Activated naive CD8-positive, alpha-beta T cell treated with anti-CD3 and anti-CD28 coated beads, Interleukin-2, amount 50 U/mL, for 24 hours (primary cell): ENCODE measurements around the gene ZNF496.
"Not testable (repeated sequence)": the region's sequence is repeated elsewhere in the genome, so short reads cannot be mapped to it uniquely, and the experiment has no call there.

Experiments
- ATAC-seq: fragments of 150-1000 bp; cut with Tn5 transposase; one replicate; pipeline ENCODE4 v1.10.0; 2021
- DNase-seq: peaks from one replicate; pipeline ENCODE4 v3.0.0; 2021
- H3K27ac Mint-ChIP-seq: one replicate; pipeline ENCODE4 v1.8.0; 2021; ENCODE audit warnings: mild to moderate bottlenecking, mixed read lengths
- H3K27me3 Mint-ChIP-seq: one replicate; pipeline ENCODE4 v1.8.0; 2021; ENCODE audit warnings: mixed read lengths
- H3K36me3 Mint-ChIP-seq: one replicate; pipeline ENCODE4 v1.8.0; 2021; ENCODE audit warnings: low read depth, mixed read lengths
- H3K4me1 Mint-ChIP-seq: one replicate; pipeline ENCODE4 v1.8.0; 2021; ENCODE audit warnings: mixed read lengths
- H3K4me3 Mint-ChIP-seq: one replicate; pipeline ENCODE4 v1.8.0; 2021; ENCODE audit warnings: mild to moderate bottlenecking, moderate library complexity, mixed read lengths
- H3K9me3 Mint-ChIP-seq: one replicate; pipeline ENCODE4 v1.8.0; 2021; ENCODE audit warnings: mixed read lengths

The ZNF496 gene

GRCh38 chr1:247365023-247365422 is 33.4 kb upstream of the ZNF496 start:
- Mint-ChIP-seq H3K9me3 (peaks cover 5% of the 10 kb centered on the region), H3K27ac (no peak overlapping the region), H3K36me3 (no peaks in the 10 kb centered on the region), H3K27me3 (peaks cover 39% of the 10 kb centered on the region), H3K4me1 (peaks cover 5% of the 10 kb centered on the region), H3K4me3 (no peak overlapping the region)
- ATAC-seq (no peak), DNase-seq (no peak)

GRCh38 chr1:247363000-247363399 is 31.3 kb upstream of the ZNF496 start:
- not testable (repeated sequence) for H3K4me1 Mint-ChIP-seq, H3K4me3 Mint-ChIP-seq, H3K27ac Mint-ChIP-seq, ATAC-seq, H3K9me3 Mint-ChIP-seq, DNase-seq, H3K36me3 Mint-ChIP-seq
- peaks cover 45% of the 10 kb centered on the region for H3K27me3 Mint-ChIP-seq

GRCh38 chr1:247362153-247362552 is 30.5 kb upstream of the ZNF496 start:
- H3K27me3 Mint-ChIP-seq = peaks cover 46% of the 10 kb centered on the region
- ATAC-seq (no peak), DNase-seq (no peak)
- peaks cover 9% of the 10 kb centered on the region for H3K4me1 Mint-ChIP-seq
- H3K9me3 Mint-ChIP-seq = peaks cover 5% of the 10 kb centered on the region
- H3K4me3 Mint-ChIP-seq = no peak overlapping the region
- no peaks in the 10 kb centered on the region for H3K36me3 Mint-ChIP-seq
- H3K27ac Mint-ChIP-seq = no peak overlapping the region

- Mint-ChIP-seq H3K27me3 (peaks cover 42% of the 10 kb centered on the region), H3K27ac (no peak overlapping the region)
Measured at GRCh38 chr1:247360991-247361731, 29.5 kb upstream of the ZNF496 start.

GRCh38 chr1:247360116-247360898 is 28.6 kb upstream of the ZNF496 start:
- no peak for ATAC-seq
- H3K4me3 Mint-ChIP-seq = no peak overlapping the region
- H3K27me3 Mint-ChIP-seq = peaks cover 39% of the 10 kb centered on the region

More at GRCh38 chr1:247360991-247361731, 29.5 kb upstream of the ZNF496 start:
- peaks cover 5% of the 10 kb centered on the region for H3K9me3 Mint-ChIP-seq
- no peaks in the 10 kb centered on the region for H3K36me3 Mint-ChIP-seq
- peaks cover 9% of the 10 kb centered on the region for H3K4me1 Mint-ChIP-seq
- H3K4me3 Mint-ChIP-seq = no peak overlapping the region
- ATAC-seq (no peak), DNase-seq (no peak)

GRCh38 chr1:247359559-247359958 is 27.9 kb upstream of the ZNF496 start:
- ATAC-seq = no peak
- H3K36me3 Mint-ChIP-seq = no peaks in the 10 kb centered on the region
- H3K27me3 Mint-ChIP-seq = peaks cover 35% of the 10 kb centered on the region
- peaks cover 9% of the 10 kb centered on the region for H3K4me1 Mint-ChIP-seq
- H3K27ac Mint-ChIP-seq = no peak overlapping the region
- no peaks in the 10 kb centered on the region for H3K9me3 Mint-ChIP-seq
- DNase-seq = no peak
- no peak overlapping the region for H3K4me3 Mint-ChIP-seq

More at GRCh38 chr1:247360116-247360898, 28.6 kb upstream of the ZNF496 start:
- no peak for DNase-seq
- Mint-ChIP-seq H3K36me3 (no peaks in the 10 kb centered on the region), H3K4me1 (peaks cover 9% of the 10 kb centered on the region), H3K27ac (no peak overlapping the region), H3K9me3 (peaks cover 4% of the 10 kb centered on the region)

GRCh38 chr1:247358920-247359319 is 27.3 kb upstream of the ZNF496 start:
- peaks cover 9% of the 10 kb centered on the region for H3K4me1 Mint-ChIP-seq
- DNase-seq = no peak
- H3K4me3 Mint-ChIP-seq = no peak overlapping the region
- H3K27me3 Mint-ChIP-seq = peaks cover 36% of the 10 kb centered on the region
- no peaks in the 10 kb centered on the region for H3K36me3 Mint-ChIP-seq
- no peak overlapping the region for H3K27ac Mint-ChIP-seq
- no peaks in the 10 kb centered on the region for H3K9me3 Mint-ChIP-seq
- ATAC-seq = no peak

GRCh38 chr1:247357781-247358211 is 26.1 kb upstream of the ZNF496 start:
- ATAC-seq = peak; percentile 38
- H3K4me3 Mint-ChIP-seq = no peak overlapping the region
- H3K4me1 Mint-ChIP-seq = peaks cover 9% of the 10 kb centered on the region

GRCh38 chr1:247357052-247357780 is 25.5 kb upstream of the ZNF496 start:
- Mint-ChIP-seq H3K4me1 (peaks cover 9% of the 10 kb centered on the region), H3K9me3 (no peaks in the 10 kb centered on the region), H3K27me3 (peaks cover 37% of the 10 kb centered on the region), H3K36me3 (no peaks in the 10 kb centered on the region), H3K4me3 (no peak overlapping the region), H3K27ac (no peak overlapping the region)
- DNase-seq (no peak), ATAC-seq (no peak)

More at GRCh38 chr1:247357781-247358211, 26.1 kb upstream of the ZNF496 start:
- Mint-ChIP-seq H3K27ac (no peak overlapping the region), H3K36me3 (no peaks in the 10 kb centered on the region), H3K27me3 (peaks cover 36% of the 10 kb centered on the region), H3K9me3 (no peaks in the 10 kb centered on the region)
- DNase-seq = no peak

GRCh38 chr1:247355160-247355559 is 23.5 kb upstream of the ZNF496 start:
- not testable (repeated sequence) for H3K4me1 Mint-ChIP-seq, DNase-seq, H3K27ac Mint-ChIP-seq, ATAC-seq, H3K36me3 Mint-ChIP-seq, H3K4me3 Mint-ChIP-seq, H3K9me3 Mint-ChIP-seq
- peaks cover 28% of the 10 kb centered on the region for H3K27me3 Mint-ChIP-seq

- ATAC-seq = no peak
Measured at GRCh38 chr1:247352175-247352574, 20.5 kb upstream of the ZNF496 start.

GRCh38 chr1:247350587-247350986 is 18.9 kb upstream of the ZNF496 start:
- DNase-seq (no peak), ATAC-seq (no peak)
- Mint-ChIP-seq H3K27me3 (peaks cover 24% of the 10 kb centered on the region), H3K27ac (no peak overlapping the region), H3K4me3 (no peak overlapping the region), H3K4me1 (peaks cover 2% of the 10 kb centered on the region), H3K9me3 (no peaks in the 10 kb centered on the region), H3K36me3 (no peaks in the 10 kb centered on the region)

More at GRCh38 chr1:247352175-247352574, 20.5 kb upstream of the ZNF496 start:
- Mint-ChIP-seq H3K4me3 (no peak overlapping the region), H3K4me1 (peaks cover 2% of the 10 kb centered on the region), H3K36me3 (no peaks in the 10 kb centered on the region), H3K27ac (no peak overlapping the region), H3K9me3 (no peaks in the 10 kb centered on the region), H3K27me3 (peaks cover 27% of the 10 kb centered on the region)
- DNase-seq = no peak

GRCh38 chr1:247347477-247348222 is 16.0 kb upstream of the ZNF496 start:
- Mint-ChIP-seq H3K36me3 (no peaks in the 10 kb centered on the region), H3K27me3 (peaks cover 20% of the 10 kb centered on the region), H3K27ac (no peak overlapping the region), H3K4me3 (no peak overlapping the region), H3K9me3 (no peaks in the 10 kb centered on the region), H3K4me1 (peaks cover 9% of the 10 kb centered on the region)
- ATAC-seq = no peak
- no peak for DNase-seq

- no peak overlapping the region for H3K27ac Mint-ChIP-seq
- peaks cover 15% of the 10 kb centered on the region for H3K27me3 Mint-ChIP-seq
- peaks cover 12% of the 10 kb centered on the region for H3K4me1 Mint-ChIP-seq
- no peaks in the 10 kb centered on the region for H3K36me3 Mint-ChIP-seq
- H3K4me3 Mint-ChIP-seq = no peak overlapping the region
- no peaks in the 10 kb centered on the region for H3K9me3 Mint-ChIP-seq
- DNase-seq (no peak), ATAC-seq (no peak)
Measured at GRCh38 chr1:247345881-247346280, 14.2 kb upstream of the ZNF496 start.
